Breast epithelium (tissue), 3 donors: ENCODE measurements around the gene PIP5K1A.

Experiments used
- POLR2A ChIP-seq: fragments of 450-650 bp; IDR thresholded peaks from one replicate; pipeline ENCODE4 v1.6.1; 2016; ENCODE audit warnings: antibody characterized with exemption, mild to moderate bottlenecking, moderate library complexity
- POLR2AphosphoS5 ChIP-seq, 3 donors: sonication (generic); formaldehyde crosslinking; IDR thresholded peaks; one replicate each; pipeline ENCODE4 v1.6.1; 2017; ENCODE audit warnings: antibody characterized with exemption in 3 of 3

- TF ChIP-seq POLR2A = no peak
- TF ChIP-seq POLR2AphosphoS5 (IDR thresholded peaks at IDR 0.05) = no peak
Observed at GRCh38 chr1:151158751-151159251, 39.6 kb upstream of the PIP5K1A start.
